Breast epithelium (tissue), 3 donors: ENCODE measurements around the gene MAP2K6.

ENCODE experiments used
- CTCF ChIP-seq, 3 donors: fragments of 450-650 bp; IDR thresholded peaks; one replicate each; pipeline ENCODE4 v1.5.1; 2016 to 2017; ENCODE audit warnings: antibody characterized with exemption in 3 of 3, mild to moderate bottlenecking in 3 of 3, moderate library complexity in 3 of 3
- POLR2A ChIP-seq: fragments of 450-650 bp; IDR thresholded peaks from one replicate; pipeline ENCODE4 v1.6.1; 2016; ENCODE audit warnings: antibody characterized with exemption, mild to moderate bottlenecking, moderate library complexity
- POLR2AphosphoS5 ChIP-seq, 3 donors: sonication (generic); formaldehyde crosslinking; IDR thresholded peaks; one replicate each; pipeline ENCODE4 v1.6.1; 2017; ENCODE audit warnings: antibody characterized with exemption in 3 of 3

- TF ChIP-seq CTCF (IDR thresholded peaks at IDR 0.05) (no peak), POLR2A (no peak), POLR2AphosphoS5 (IDR thresholded peaks at IDR 0.05) (no peak)
Measured at GRCh38 chr17:69401251-69401650, 13.2 kb upstream of the MAP2K6 start.
